8988T (cell line): ENCODE data around the gene STIMATE.

Experiments
- DNase-seq: peaks from one replicate; pipeline ENCODE4 v3.0.0; 2011

Gene STIMATE

GRCh38 chr3:52811452-52812011, 85.8 kb downstream of the STIMATE start:
- no peak for DNase-seq

GRCh38 chr3:52810923-52811322, 86.4 kb downstream of the STIMATE start:
- no peak for DNase-seq

GRCh38 chr3:52809662-52810377, 87.5 kb downstream of the STIMATE start:
- no peak for DNase-seq

- no peak for DNase-seq
Observed at GRCh38 chr3:52809149-52809548, 88.2 kb downstream of the STIMATE start.

- DNase-seq = no peak
Observed at GRCh38 chr3:52805270-52806039, 91.9 kb downstream of the STIMATE start.

GRCh38 chr3:52801839-52802238, 95.5 kb downstream of the STIMATE start:
- no peak for DNase-seq

- DNase-seq = no peak
Observed at GRCh38 chr3:52800079-52800478, 97.3 kb downstream of the STIMATE start.

GRCh38 chr3:52798978-52799476, 98.3 kb downstream of the STIMATE start:
- DNase-seq = peak; percentile 90

- DNase-seq = no peak
Observed at GRCh38 chr3:52798376-52798977, 98.9 kb downstream of the STIMATE start.

- no peak for DNase-seq
Observed at GRCh38 chr3:52796411-52796810, 100.9 kb downstream of the STIMATE start.

- no peak for DNase-seq
Observed at GRCh38 chr3:52795298-52795900, 101.9 kb downstream of the STIMATE start.

- DNase-seq = no peak
Observed at GRCh38 chr3:52794612-52795099, 102.7 kb downstream of the STIMATE start, which contains the start of gene ITIH3. Gene ITIH3, plus strand, starts transcription at chr3:52794796. Its CDS starts 8 bp downstream, at chr3:52794804.

GRCh38 chr3:52793702-52794611, 103.4 kb downstream of the STIMATE start:
- DNase-seq = no peak

- no peak for DNase-seq
Observed at GRCh38 chr3:52792961-52793695, 104.2 kb downstream of the STIMATE start.

- DNase-seq = peak; percentile 79
Observed at GRCh38 chr3:52792413-52792812, 104.9 kb downstream of the STIMATE start.

GRCh38 chr3:52791928-52792327, 105.4 kb downstream of the STIMATE start:
- DNase-seq = no peak

- DNase-seq = no peak
Observed at GRCh38 chr3:52791366-52791765, 106.0 kb downstream of the STIMATE start.

GRCh38 chr3:52790741-52791140, 106.6 kb downstream of the STIMATE start:
- no peak for DNase-seq

GRCh38 chr3:52790337-52790736, 107.0 kb downstream of the STIMATE start:
- no peak for DNase-seq

- DNase-seq = no peak
Observed at GRCh38 chr3:52789746-52790040, 107.7 kb downstream of the STIMATE start.
